GF-D8 (cell line): ENCODE data around the gene ZNF519.

Experiments
- DNase-seq: peaks from one replicate; lab custom pipeline; 2025; lab: John Stamatoyannopoulos, UW

The ZNF519 gene

DNA sequence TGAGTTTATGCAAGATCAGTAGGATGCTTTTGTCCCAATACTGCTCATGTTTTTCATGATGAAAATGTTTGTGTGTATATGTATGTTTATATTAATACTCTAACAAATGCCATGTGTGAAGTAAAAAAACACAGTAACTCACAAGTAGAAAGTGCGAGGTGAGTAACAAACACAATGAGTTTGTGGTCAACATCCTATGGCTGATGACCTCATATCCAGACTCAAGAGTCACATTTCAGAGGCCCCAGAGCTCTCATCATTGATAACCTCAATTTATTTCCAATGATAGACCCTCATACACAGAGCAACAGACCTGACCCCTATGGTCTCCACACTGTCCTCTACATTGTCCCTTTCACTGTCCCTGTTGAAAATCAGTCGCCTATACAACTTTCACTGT lies 34.5 kb downstream of the ZNF519 start:
- DNase-seq = no peak

DNA sequence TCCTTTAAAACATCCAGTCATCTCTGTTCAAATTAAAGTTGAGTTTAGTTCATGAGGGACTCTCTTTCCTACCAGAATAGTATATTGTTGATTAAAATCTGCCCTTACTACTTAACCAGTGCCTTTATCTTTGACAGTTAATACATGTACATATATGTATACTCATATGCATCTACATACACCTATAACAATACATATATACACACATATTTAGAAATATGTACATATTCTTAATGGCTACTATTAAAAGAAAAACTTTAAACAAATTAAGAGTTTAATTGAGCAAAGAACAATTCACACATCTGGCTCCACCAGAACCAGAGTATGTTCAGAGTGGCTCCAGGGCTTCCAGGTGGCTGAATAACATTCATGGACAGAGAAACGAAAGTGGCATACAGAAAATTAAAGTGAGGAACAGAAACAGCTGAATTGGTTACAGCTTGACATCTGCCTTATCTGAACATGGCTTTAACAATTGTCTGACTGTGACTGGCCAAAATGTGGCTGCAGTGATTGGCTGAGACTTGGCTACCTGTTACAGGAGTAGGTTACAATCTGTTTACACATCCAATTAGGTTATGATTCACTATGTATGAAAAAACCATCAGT lies 38.8 kb downstream of the ZNF519 start:
- no peak for DNase-seq

GRCh38 chr18:14092625-14093306 lies 39.5 kb downstream of the ZNF519 start:
- no peak for DNase-seq

GRCh38 chr18:14089781-14090180 lies 42.5 kb downstream of the ZNF519 start:
- no peak for DNase-seq

DNA sequence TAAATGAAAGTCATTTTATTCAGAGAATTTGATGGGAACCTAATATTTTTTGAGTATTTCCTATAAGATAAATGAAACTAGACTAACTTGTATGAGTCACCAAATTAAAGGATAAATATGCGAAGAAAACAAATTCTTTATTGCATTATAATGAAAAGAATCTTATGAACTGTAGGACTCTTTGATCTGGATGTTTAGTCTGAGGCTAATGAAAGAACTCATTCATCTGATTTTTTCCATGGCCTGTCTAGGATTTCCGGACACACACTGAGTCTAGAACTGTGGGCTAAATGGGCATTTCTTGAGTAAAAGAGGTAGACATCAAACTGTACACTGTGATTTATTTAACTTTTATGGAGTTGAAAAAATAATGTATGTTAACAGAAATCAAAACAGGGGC lies 43.0 kb downstream of the ZNF519 start:
- DNase-seq = no peak

- no peak for DNase-seq
These were observed 45.6 kb downstream of the ZNF519 start for GRCh38 chr18:14086458-14087231.

DNA sequence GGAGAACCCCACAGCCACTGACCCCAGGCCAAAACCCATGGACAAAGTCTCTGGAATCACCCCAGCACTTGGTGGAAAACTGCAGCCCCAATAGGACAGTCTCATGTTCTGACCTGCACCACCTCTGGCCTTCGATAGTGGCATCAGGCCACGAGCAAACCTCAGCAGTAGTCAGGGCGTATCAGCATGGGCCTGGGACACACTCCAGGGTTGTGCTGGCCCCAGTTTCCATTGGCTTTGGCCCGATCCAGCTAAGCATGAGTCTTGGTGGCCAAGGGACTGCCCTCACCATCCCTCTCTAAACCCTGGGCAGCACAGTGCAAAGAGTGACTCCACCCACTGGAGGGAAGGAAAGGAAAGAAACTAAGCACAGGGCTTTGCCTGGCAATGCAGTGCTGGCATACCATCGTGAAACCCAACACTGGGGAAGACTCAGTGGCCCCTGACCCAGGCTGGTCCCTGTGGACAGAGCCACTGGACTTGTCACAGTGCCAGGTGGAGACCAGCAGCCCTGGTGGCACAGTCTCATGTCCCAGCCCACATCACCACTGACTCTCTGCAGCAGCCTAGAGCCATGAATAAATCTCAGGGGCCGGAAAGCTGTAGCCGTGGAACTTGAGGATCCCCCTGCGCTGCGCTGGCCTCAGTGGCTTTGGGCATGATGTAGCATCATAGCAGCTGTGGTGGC lies 46.3 kb downstream of the ZNF519 start:
- no peak for DNase-seq

DNA sequence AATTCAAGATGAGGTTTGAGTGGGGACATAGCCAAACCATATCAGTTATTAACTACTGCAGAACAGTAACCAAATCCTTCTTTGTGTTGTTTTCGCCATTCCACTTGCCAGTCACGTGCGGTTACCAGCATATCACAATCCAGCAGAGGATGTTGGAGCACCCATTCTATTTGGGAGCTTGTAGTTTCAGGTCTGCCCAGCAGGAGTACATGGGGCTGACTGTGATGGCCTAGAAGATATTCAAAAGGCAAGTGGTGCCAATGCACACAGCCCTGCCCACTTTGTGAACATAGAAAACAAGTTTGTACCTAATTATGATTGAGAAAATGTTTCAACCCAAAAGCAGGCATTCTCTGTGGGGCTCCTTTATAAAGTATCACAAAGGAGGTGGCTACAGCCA lies 57.0 kb downstream of the ZNF519 start:
- DNase-seq = no peak

- no peak for DNase-seq
These were observed 58.0 kb downstream of the ZNF519 start for GRCh38 chr18:14074187-14074586.

DNA sequence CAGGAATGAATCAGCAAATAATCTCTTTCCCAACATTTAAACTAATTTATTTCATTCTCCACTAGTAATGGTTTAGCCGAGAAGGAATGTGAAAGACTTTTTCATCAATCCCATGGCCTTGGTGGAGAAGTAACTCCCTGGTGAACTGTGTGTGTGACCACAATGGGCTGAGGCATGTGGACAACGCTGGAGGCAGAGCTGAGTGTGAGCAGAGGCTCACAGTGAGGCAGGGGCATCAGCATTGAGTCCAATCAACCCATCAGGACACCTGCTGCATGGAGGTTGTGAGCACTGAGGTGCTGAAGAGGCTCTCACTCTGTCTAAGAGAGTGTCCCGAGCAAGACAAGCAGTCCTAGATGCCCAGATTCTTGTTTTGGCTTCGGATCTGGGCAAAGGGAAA lies 78.6 kb downstream of the ZNF519 start:
- no peak for DNase-seq
